Measurements from ENCODE around the gene SLC50A1.

Gene SLC50A1

GRCh38 chr1:155170806-155171205 lies 35.2 kb downstream of the SLC50A1 start:
- no peak for DNase-seq (ENCODE audit: low read depth)
- H3K4me3 ChIP-seq (ENCODE audit: low read depth, low read length) = no peak overlapping the region
- TF ChIP-seq CTCF (IDR thresholded peaks at IDR 0.05; ENCODE audit: control insufficient read depth, extremely low read depth, insufficient read depth) = no peak

- no peak for DNase-seq (ENCODE audit: low read depth)
- H3K4me3 ChIP-seq (ENCODE audit: low read depth, low read length) = peak overlapping the region; percentile 72
- TF ChIP-seq CTCF (IDR thresholded peaks at IDR 0.05; ENCODE audit: control insufficient read depth, extremely low read depth, insufficient read depth) = no peak
Observed at GRCh38 chr1:155171836-155172731, 36.4 kb downstream of the SLC50A1 start.

- TF ChIP-seq CTCF (IDR thresholded peaks at IDR 0.05; ENCODE audit: control insufficient read depth, extremely low read depth, insufficient read depth) = peak; percentile 99
Observed at GRCh38 chr1:155172732-155173477, 37.3 kb downstream of the SLC50A1 start, which contains the start of gene KRTCAP2. Gene KRTCAP2 (minus strand): TSS chr1:155173304. CDS start chr1:155173224, 80 bp downstream.

GRCh38 chr1:155173478-155174323 lies 38.0 kb downstream of the SLC50A1 start, which contains the start of gene TRIM46:
Gene TRIM46 (plus strand): TSS chr1:155173849. CDS start chr1:155173967, 118 bp downstream.
- peak within 1 kb of the TSS; percentile 72 for H3K4me3 ChIP-seq (ENCODE audit: low read depth, low read length)
- TF ChIP-seq CTCF (IDR thresholded peaks at IDR 0.05; ENCODE audit: control insufficient read depth, extremely low read depth, insufficient read depth) = no peak
- no peak for DNase-seq (ENCODE audit: low read depth)

More at GRCh38 chr1:155172732-155173477, 37.3 kb downstream of the SLC50A1 start, which contains the start of gene KRTCAP2:
- H3K4me3 ChIP-seq (ENCODE audit: low read depth, low read length) = peak within 1 kb of the TSS; percentile 72
- DNase-seq (ENCODE audit: low read depth) = peak; percentile 87

GRCh38 chr1:155174324-155175280 lies 39.0 kb downstream of the SLC50A1 start:
- TF ChIP-seq CTCF (IDR thresholded peaks at IDR 0.05; ENCODE audit: control insufficient read depth, extremely low read depth, insufficient read depth) = no peak
- DNase-seq (ENCODE audit: low read depth) = no peak
- H3K4me3 ChIP-seq (ENCODE audit: low read depth, low read length) = peak overlapping the region; percentile 72

All from LNCaP clone FGC (cell line).